ENCODE results near the gene ZNF700.

DNA sequence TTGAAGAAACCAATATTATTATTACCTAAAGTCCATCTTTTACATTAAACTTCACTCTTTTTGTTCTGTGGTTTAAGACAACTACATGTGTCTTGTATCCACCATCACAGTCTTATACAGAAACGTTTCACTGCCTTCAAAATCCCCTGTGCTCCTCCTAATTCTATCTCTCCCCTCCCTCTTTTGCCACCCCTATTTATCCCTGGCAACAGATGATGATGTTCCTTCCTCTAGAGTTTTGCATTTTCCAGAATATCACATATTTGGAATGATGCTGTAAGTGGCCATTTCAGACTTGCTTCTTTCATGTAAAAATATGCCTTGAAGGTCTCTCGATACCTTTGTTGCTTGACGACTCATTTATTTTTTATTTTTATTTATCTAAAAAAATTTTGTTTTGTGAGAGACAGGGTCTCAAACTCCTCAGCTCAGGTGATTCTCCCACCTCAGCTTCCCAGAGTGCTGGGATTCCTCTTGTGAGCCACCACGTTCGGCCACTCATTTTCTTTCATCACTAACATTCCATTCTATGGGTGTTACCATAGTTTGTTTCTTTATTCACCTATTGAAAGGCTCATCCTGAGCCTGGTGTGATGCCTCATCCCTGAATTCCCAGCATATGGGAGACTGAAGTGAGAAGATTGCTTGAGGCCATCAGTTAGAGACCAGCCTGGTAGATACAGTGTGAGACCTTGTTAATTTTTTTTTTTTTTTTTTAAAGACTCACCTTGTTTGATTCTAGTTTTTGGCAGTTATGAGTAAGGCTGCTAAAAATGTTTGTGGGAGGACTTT is 48.3 kb downstream of the ZNF700 start:
- TF ChIP-seq POLR2A (IDR thresholded peaks at IDR 0.05; ENCODE audit: low read length) (no peak), GATA1 (IDR thresholded peaks at IDR 0.05; ENCODE audit: low read depth, low read length) (no peak)
